Activated CD4-positive, alpha-beta T cell treated with anti-CD3 and anti-CD28 coated beads for 1 hour (primary cell): ENCODE measurements around the gene POLG2.
"Not testable (repeated sequence)": the region's sequence is repeated elsewhere in the genome, so short reads cannot be mapped to it uniquely, and the experiment has no call there.

Experiments
- DNase-seq: peaks from one replicate; pipeline ENCODE4 v3.0.0-alpha.2; 2020

The POLG2 gene

DNA sequence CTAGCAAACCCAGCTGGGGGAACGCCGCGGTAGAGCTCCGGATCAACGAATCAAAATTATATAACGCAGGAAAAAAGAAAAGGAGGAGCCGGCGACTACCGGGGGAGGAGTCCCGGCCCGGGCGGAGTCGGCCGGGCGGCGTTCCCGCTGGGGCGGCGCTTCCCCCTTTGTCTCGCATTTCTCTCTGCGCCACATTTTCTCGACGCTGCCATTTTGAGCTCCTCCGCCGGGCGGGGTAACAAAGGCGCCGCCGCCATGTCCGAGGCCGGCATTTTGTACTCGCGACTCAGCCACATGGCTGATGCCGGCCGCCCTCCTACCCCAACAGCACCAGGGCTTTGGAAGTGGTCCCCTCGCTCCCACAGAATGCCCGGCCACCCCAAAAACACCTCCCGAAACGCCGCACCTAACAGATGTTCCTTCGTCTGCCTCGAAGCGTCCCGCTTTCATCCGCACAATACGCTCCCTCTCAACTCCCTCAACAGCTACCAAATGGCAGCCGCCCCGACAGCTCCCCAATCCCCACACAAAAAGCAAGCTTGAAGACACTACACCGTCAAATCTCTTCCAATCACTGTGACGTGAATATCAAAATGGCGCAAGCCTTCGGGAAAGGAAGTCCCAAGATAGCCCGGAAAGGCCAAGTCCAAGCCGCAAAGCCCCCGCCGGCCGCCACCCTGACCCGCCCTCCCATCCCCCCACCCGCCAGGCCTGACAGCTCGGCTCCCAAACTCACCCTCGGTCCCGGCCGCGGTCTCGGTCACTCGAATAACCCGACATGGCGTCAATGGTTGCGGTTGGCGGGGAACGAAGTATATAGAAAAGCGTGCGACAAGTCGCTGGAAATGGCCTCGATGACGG, 8.7 kb upstream of the POLG2 start:
- DNase-seq = peak; percentile 81

DNA sequence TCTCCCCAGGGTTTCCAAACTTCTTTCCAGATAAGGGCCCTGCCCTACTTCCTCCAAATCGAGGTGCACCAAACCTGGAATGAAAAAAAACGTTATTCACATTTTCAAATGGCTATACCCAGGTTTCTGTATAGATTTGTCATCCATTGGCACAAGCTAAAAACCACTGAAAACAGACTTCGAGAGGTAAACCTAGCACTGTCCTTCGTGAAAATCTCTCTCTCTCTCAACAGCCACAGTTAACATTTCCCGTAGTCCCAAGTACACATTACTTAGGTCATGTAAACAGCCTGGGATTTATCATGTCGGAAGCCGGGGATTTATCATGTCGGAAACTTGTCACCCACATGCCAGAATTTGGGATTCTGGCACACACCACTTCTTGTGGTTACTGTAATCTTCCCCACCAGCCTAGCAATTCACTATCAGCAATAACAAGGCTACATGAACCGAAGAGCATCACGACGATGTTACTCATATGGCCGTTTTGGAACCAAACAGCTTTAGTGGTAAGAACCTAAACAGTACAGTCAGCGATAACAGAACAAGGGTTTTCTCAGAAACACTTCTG, 8.0 kb upstream of the POLG2 start:
- no peak for DNase-seq

DNA sequence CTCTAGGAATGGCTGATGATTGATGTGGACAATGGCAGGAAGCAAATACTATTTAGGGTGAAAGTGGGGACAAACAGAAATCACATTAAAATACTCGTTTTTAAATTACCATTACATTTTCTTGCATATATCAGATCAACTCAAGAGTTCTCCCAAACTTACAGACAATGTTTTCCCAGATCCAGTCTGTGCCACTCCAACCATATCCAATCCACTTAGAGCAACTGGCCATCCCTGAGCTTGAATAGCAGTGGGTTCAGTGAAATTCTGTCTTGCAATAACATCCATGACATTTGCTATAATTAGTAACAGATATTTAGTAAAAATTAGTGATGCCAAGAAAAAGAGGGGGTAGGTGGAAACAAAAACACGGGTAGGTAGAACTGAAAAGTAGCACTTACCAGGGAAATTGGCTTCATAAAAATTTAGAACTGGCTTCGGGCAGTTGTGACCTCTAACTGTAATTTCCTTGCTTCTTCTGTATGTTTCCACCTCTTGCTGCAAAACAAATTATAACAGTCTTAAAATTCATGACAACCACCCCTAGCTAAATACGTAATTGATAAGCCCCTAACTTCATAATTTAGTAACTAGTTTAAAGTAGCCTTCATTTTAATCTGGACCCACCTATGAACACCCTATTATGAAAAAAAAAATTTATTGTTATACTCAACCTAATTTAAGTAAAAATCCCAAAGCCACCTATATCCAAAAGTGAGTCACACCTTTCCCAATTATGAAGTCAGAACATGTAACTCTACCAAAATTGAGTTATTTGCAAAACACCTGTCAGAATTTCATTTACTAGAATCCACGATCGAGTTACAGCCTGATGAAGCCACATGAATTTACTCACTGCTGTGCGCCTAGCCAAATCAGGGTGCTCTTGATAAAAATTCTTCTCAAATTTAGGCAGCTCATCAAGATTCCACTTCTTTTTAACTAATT, 7.2 kb upstream of the POLG2 start:
- DNase-seq = no peak

DNA sequence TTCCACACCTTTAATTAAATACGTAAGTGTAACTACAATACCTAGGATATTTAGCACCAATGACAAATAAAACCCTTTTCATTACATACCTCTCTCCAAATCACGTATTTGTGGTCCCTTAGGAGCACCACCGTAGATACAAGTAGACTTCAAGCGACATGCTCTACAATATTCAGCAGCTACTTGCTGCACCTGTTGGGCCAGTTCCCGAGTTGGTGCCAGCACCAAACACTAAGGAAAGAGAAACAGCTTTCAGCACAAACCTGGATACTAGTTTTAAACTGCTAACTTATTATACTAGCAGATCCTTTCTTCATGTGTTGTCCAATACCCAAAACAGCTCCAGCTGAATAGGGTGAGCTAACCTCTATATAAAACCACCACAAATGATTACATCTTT, 6.5 kb upstream of the POLG2 start:
- DNase-seq = no peak

DNA sequence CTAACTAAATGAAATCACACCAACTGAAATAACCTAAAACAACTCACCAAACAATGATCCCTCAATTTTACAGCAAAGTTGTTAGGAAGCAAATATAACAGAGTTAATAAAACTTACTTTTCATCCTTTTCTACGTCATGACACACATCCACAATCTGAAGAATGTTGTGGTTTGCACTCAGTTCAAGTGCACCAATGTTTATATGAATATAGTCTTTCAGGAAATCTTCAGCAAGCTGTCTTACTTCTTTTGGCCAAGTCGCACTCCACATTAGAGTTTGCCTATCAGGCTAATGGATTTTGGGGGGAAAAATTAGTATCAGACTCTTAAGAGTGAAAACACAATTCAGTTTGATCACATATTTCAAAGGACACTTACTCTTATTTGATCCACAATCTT, 6.0 kb upstream of the POLG2 start:
- DNase-seq = no peak

DNA sequence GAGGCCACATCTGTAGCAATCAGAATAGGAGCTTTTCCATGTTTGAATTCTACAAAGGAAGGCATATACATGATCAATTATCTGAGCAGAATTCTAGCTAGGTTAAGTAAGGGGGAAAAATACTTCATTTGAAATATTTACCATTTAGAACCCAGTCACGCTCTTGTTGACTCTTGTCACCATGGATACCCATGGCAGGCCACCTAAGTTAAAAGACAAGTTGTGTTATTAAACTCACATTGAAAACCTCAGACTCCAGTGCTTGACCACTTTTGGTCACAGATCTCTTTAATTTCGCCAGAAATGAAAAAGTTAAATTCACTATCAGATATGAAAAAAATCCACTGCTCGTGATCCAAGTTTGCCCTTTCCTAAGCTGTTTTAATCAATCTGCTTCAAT, 5.2 kb upstream of the POLG2 start:
- no peak for DNase-seq

DNA sequence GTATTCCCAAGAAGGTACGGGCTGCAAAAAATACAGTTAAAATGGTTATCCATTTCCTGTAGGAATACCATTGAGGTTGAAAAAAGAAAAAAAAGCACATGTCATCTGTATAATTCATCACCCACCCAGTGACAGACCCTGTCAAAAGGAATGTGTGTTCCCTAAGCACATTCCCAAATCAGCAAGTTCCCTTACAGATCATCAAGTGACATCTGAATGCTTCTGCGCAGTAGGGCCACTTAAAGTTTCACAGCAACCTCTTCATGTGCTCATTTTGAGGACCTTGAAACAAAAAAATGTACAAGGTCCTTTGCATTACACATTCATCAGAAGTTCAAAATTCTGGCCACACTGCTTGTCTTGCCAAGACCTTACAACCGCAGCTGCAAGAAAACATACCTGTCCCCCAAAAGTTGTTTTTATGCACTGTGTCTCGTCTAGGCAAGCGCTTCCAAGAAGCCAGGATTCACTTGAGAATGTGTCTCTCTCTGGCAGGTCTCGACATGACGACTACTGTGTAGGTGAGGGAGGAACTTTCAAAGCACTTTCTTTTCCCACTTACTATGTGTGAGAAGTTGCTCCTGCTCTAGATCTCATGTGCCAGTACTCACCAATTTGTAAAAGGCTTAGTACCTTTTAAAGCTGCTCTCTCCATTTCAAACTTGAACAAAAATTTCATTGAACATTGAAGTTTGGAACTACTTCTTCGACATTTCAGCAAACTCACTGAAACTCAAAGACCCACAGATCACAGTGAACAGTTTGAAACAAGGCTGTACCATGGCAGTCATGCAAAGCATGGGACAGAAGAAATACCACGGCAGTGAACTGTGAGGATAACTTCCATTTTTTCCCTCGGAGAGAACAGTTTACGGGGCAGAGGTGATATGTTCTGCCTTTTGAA, 4.3 kb upstream of the POLG2 start:
- DNase-seq = no peak

DNA sequence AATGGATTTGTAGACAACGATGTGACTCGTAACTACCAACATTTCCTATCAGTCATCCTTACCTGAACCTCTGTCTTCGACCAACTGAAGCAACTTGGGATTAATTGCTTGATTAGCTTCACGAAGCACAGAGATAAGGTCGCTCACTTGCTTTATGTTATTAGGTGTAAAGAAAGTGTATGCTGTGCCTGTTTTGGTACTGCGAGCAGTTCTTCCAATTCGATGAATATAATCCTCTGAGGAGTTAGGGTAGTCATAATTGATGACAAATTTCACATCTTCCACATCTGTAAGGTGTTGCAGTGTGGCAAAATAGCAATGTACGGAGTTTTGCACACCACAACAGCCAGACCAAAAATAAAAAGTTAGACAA, 3.6 kb upstream of the POLG2 start:
- DNase-seq = no peak

DNA sequence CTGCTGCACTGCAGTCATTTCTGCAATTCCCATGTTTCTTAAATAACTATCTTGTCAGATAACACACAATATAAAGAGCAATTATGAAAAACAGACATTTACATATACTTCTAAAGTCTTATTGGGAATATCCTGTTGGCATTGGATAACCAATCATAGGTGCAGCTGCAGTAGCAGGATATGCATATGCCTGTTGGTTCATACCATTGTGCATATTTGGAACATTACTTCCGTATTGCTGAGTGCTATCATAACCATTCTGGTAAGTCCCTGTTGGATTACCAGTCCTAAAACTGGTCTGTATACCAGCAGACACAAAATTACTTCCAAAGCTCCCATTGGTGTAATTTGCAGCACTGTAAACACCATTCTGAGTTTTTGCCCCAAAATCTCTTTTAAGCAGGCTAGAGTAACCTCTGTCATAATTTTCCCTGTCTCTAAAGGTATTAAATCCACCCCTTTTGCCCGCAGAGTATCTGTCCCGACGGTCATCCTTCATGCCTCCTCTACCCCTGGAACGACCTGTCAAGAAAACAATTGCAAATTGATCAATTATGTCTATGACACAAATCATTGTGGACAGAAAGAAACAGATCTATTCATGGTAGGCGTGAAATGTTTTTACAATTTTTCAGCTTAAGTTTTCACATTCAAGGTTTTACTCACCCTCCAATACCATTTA, 3.1 kb upstream of the POLG2 start:
- DNase-seq = no peak

DNA sequence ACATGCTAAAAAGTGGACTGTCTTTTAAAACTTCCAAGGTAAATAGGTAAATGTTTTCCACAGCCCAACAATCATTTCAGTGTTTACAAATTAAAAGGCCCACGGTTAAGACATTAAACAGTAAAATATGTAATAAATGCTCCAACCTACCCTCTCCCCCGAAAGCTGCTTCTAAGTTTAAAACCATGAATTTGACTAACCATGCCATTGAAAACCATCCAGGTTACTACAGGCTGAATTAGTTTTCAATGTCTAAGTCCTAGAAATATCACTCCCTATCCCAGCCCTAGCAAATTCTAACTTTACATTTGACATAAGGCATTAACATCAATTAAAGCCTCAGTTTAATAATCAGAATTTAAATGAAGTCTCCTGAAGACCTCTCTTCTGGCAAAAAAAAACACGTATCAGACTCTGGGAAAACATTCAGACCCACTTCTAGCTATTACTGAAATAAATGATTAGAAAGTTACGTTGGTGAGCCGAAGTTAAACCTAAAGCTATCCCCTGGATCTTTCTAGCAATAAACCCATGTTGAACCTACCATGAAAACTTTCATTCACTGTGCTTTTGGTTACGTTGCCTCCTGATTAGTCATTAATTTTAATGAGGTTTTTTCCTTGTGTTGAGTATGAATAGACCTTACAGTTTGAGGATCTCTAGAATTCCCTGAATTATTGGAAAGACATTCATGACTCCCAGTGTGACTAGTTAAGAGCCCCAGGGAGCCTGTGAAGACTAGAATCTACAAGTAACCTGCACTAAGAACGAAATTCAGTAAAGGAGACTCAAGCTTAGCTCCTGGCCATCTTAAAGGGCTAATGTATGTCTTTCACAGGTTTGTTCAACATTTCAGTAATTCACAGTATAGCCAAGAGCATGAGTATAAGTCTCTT, 1.7 kb upstream of the POLG2 start:
- no peak for DNase-seq

DNA sequence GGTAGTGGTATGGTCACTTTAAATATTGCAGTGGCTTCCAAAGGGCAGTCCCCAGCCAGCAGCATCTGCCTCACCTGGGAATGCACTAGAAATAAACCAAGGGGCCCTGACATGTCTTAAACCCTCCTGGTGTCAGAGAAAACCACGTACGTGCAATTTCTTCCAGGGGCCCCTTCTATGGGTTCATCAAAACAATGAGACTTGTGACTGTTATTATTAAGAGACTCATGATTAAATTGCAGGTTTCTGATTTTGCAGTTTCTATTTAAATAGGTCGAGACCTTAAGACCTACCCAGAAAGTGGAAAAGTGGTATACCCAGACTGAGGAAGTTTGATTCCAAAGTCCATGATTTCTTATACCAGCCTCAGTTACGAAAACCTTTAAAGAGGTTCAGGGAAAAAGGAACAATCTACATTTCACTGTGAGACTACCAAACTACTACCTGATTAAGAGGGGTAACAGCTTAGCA, 746 bp upstream of the POLG2 start:
- DNase-seq = no peak

DNA sequence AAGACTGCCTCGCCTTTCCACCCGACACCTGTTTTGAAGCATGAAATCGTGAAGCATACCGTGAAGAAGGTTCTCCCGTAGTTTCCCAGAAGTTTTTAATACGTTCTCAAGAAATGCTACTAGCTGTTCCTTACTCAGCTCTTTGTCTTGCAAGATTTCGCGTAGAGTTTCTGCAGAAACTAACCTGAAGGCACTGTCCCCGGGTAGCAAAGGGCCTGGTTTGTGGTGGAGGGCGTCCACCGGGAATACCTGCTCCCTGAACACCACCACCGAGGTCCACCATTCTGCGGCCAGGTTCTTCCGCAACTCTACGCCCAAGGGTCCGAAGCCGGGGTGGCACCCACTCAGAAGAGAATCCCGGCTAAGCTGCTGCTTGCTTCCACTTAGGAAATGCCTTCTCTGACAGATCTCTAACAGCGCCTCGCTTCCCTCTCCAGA, 487 bp downstream of the POLG2 start:
- no peak for DNase-seq

DNA sequence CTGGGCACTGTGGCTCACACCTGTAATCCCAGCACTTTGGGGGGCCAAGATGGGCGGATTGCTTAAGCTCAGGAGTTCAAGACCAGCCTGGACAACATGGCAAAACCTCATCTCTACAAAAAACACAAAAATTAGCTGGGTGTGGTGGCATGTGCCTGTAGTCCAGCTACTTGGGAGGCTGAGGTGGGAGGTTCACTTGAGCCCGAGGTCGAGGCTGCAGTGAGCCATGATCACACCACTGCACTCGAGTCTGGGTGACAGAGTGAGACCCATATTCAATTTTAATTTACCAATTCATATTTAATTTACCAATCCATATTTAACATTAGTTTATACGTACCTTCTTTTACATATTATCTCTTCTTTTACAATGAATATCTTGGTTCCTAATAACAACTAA, 1.6 kb downstream of the POLG2 start:
- not testable (repeated sequence) for DNase-seq

DNA sequence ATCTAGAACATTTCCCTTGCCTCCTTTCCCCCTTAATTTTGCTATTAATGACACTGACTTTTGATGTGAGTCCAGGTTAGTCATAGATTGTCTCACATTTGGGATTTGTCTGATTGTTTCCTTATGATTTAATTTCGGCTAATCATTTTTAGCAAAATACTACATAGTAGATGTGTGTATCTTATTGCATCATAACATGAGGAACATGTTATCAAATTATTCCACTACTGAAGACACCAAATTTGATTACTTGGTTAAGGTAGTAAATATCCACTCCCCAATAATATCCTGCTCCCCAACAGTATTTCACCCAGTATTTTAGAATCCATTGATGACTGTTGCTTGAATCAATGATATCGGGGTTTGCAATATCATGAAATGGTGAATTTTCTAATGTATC, 2.7 kb downstream of the POLG2 start:
- DNase-seq = no peak

DNA sequence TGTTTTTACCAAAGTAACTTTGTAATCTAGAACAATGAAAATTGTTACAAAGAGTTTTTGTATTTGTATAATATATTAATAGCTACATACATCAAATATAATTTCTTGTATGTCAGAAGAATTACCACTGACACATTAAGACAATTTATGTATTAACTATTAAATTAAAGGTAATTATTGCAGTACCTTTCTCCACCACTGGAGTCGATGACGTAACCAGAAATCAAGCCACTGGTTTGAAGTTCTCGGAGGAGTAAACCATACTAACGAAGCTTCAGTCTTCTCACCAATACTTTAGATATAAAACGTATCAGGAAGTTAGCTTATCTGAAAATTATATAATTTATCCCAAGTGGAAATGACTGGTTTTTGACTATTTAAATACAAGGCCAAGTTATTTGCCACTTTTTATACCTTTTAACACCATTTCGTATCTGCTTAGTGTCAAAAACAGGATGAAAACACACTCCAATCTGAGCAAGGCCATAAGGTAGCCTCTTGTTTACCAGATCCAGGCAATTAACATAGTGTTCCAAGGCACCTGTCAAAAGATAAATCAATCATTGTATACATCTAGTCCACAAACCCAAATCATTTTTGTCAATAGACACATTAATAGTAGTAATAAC, 4.3 kb downstream of the POLG2 start:
- no peak for DNase-seq

DNA sequence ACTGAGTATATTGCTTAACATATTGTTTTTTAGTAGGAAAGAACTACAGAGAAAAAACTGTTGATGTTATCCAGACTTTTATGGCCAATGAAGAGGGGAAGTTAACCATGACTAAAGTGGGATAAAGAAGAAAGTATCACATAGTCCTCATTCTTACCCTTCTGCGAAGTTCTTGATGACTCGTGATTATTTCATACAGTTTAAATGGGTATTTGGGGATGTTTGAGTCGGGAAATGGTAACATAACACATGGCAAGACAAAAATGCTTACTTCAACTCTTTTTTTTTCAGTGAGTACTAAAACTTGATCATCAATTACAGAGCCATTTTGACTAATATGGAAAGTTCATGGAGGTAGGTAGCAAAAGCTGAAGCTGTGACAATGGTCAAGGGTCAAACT, 4.9 kb downstream of the POLG2 start:
- no peak for DNase-seq

DNA sequence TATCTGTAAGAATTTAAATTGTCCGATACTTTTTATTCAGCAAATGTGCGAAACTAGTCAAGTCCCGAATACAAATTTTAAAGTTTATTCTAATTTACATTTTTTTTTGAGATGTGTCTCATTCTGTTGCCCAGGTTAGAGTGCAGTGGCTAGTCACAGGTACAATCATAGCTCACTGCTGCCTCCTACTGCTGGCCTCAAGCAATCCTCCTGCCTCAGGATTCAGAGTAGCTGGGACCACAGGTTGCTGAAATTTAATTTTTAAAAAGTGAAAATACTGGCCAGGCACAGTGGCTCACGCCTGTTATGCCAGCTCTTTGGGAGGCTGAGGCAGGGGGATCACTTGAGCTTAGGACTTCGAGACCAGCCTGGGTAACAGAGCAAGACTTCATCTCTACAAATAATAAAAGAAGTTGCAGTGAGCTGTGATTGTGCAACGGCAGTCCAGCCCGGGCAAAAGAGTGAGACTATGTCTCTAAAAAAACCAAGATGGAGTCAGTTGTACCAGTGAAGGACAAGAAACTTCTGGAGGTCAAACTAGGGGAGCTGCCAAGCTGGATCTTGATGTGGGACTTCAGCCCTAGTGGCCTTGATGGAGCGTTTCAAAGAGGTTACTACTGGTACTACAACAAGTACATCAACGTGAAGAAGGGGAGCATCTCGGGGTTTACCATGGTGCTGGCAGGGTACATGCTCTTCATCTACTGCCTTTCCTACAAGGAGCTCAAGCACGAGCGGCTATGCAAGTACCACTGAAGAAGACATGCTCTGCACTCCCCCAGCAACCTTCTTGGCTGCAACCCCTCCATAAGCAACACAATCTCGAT, 5.6 kb downstream of the POLG2 start:
- DNase-seq = peak; percentile 24

DNA sequence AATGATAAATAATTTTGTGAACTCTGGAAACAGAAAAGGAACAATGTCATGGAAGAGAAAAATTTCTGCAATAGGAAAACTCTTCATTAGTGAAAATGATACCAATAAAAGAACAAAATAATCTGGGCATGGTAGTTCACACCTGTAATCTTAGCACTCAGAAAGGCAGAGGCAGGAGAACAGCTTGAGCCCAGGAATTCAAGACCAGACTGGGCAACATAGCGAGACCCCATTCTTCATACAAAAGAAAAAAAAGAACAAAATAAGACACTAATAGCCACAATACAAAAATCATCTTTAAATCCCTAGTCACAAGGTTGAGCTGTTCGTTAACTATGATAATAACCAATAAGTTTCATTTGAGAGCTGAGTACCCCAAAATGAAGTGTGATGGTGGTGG, 8.6 kb downstream of the POLG2 start:
- no peak for DNase-seq

DNA sequence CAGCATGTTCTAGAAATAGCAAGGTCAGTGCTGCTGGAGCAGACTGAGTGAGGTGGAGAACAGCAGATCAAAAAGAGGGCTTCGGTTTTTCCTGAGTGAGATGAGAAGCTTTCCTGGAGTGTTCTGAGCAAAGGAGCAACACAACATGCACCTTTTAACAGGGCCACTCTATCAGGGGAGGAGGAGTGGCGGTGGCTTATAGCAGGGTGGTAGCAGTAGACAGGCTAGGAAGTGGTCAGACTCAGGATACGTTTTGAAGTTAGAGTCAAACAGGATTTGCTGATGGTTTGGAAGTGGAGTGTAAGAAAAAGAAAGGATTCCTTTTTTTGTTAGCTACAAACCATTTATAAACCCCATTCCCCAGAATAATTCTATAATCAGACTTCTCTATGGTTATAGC, 12.5 kb downstream of the POLG2 start:
- DNase-seq = no peak
